Thyroid gland (tissue), 4 donors: ENCODE measurements around the gene LRRC4.

Source experiments
- POLR2A ChIP-seq, 2 donors: fragments of 450-650 bp; IDR thresholded peaks; one replicate each; pipeline ENCODE4 v1.6.1; 2017; ENCODE audit warnings: antibody characterized with exemption in 2 of 2, mild to moderate bottlenecking in 2 of 2, moderate library complexity in 1 of 2
- TF ChIP-seq, protein P1 (sequence below), 6 experiments: fragments of 200-600 bp in 3 of 6; fragments of 450-650 bp in 3 of 6; sonication (generic) in 3 of 6; IDR thresholded peaks; one replicate each; pipeline ENCODE4 v1.5.1; 2016 to 2019; ENCODE audit warnings: antibody characterized with exemption in 6 of 6, mild to moderate bottlenecking in 2 of 6, inconsistent platforms in 1 of 6, moderate library complexity in 1 of 6

DNA sequence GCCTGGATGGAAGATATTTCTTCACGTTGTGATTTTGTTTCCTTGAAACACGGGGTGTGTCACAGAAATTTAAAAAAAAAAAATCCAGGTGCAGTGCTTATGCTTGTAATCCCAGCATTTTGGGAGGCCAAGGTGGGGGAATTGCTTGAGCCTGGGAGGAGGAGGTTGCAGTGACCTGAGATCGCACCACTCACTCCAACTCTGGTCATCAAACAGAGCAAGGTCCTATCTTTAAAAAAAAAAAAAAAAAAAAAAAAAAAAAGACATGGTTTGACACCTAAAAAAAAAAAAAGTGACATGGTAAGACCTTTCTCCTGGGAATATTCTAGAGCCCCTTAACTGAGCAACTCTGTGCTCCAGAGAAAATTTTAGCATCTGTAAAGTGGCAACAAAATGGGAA, 9.0 kb upstream of the LRRC4 start:
- TF ChIP-seq, protein P1, sequence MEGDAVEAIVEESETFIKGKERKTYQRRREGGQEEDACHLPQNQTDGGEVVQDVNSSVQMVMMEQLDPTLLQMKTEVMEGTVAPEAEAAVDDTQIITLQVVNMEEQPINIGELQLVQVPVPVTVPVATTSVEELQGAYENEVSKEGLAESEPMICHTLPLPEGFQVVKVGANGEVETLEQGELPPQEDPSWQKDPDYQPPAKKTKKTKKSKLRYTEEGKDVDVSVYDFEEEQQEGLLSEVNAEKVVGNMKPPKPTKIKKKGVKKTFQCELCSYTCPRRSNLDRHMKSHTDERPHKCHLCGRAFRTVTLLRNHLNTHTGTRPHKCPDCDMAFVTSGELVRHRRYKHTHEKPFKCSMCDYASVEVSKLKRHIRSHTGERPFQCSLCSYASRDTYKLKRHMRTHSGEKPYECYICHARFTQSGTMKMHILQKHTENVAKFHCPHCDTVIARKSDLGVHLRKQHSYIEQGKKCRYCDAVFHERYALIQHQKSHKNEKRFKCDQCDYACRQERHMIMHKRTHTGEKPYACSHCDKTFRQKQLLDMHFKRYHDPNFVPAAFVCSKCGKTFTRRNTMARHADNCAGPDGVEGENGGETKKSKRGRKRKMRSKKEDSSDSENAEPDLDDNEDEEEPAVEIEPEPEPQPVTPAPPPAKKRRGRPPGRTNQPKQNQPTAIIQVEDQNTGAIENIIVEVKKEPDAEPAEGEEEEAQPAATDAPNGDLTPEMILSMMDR (IDR thresholded peaks at IDR 0.05): no peak
- TF ChIP-seq POLR2A (IDR thresholded peaks at IDR 0.05): no peak
